Endothelial cell of umbilical vein (primary cell): ENCODE data around the gene PTPRF. TPM values are rescaled to one million over a fixed set of nuclear protein-coding genes. Genes with fewer than 3 reads are reported as not detected.

Source experiments
- BruUV-seq: library from RNA; stranded (reverse); fragments of 400-500 nt; replicated peaks from 2 replicates; lab custom pipeline; 2021; lab: Mats Ljungman, UMichigan
- CTCF ChIA-PET: fragments of 300-600, 350-600 bp; sonication (Branson Sonifier 250); formaldehyde crosslinking; loops from one replicate; lab custom pipeline; 2021; ENCODE audit warnings: antibody characterized with exemption, inconsistent platforms; lab: Charles Lee
- POLR2A ChIA-PET: fragments of 300-600, 350-600 bp; sonication (Branson Sonifier 250); formaldehyde crosslinking; loops from one replicate; lab custom pipeline; 2021; ENCODE audit warnings: antibody characterized with exemption, inconsistent platforms; lab: Charles Lee
- DNase-seq: peaks from one replicate; pipeline ENCODE4 v3.0.0-alpha.2; 2011; ENCODE audit warnings: low read depth, low spot score
- FAIRE-seq: peaks from 2 replicates; lab custom pipeline; 2011; peaks lifted over from hg19 to GRCh38; lab: Jason Lieb, UNC
- H2AFZ ChIP-seq: 2 replicates; pipeline ENCODE4 v1.6.0; 2012; ENCODE audit warnings: low read depth, low read length, control low read depth, inconsistent platforms
- H3K27ac ChIP-seq: 2 replicates; pipeline ENCODE4 v1.5.1; 2011; ENCODE audit warnings: low read depth, mild to moderate bottlenecking, control low read depth, low read length, moderate library complexity; ENCODE audit not compliant: insufficient read depth
- H3K27me3 ChIP-seq, 2 experiments: 2 replicates each; pipeline versions ENCODE4 v1.6.0 to v1.6.1; 2011; ENCODE audit warnings: low read length in 2 of 2, mixed read lengths in 1 of 2; ENCODE audit not compliant: control insufficient read depth in 2 of 2, insufficient read depth in 2 of 2
- H3K36me3 ChIP-seq, 2 experiments: 2 replicates in 1 of 2; 3 replicates in 1 of 2; pipeline ENCODE4 v1.5.1; 2011; ENCODE audit warnings: low read length in 2 of 2, mild to moderate bottlenecking in 1 of 2, moderate library complexity in 1 of 2; ENCODE audit not compliant: control insufficient read depth in 2 of 2, insufficient read depth in 2 of 2; ENCODE audit errors: extremely low read depth in 1 of 2
- H3K4me1 ChIP-seq: 3 replicates; pipeline ENCODE4 v1.5.1; 2011; ENCODE audit warnings: mild to moderate bottlenecking, low read length; ENCODE audit not compliant: control insufficient read depth, insufficient read depth; ENCODE audit errors: extremely low read depth
- H3K4me2 ChIP-seq: 2 replicates; pipeline ENCODE4 v1.6.1; 2011; ENCODE audit warnings: low read length, control low read depth, mixed read lengths; ENCODE audit not compliant: insufficient read depth
- H3K4me3 ChIP-seq, 3 experiments: fragments of 200-600 bp in 1 of 3; sonication (generic), shearing (Covaris generic) in 1 of 3; replicated peaks in 1 of 3; 2 replicates each; pipeline ENCODE4 v1.5.1; 2011 to 2016; ENCODE audit warnings: control low read depth in 3 of 3, low read length in 3 of 3, mild to moderate bottlenecking in 2 of 3, inconsistent platforms in 1 of 3, low read depth in 1 of 3, moderate library complexity in 1 of 3; ENCODE audit not compliant: insufficient read depth in 1 of 3
- H3K79me2 ChIP-seq: 2 replicates; pipeline ENCODE4 v1.6.0; 2012; ENCODE audit warnings: low read length, inconsistent platforms; ENCODE audit not compliant: control insufficient read depth, insufficient read depth
- H3K9ac ChIP-seq: replicated peaks from 2 replicates; pipeline ENCODE3; 2011; ENCODE audit warnings: low read length, control low read depth; ENCODE audit not compliant: insufficient read depth; ENCODE audit errors: extremely low read depth
- H3K9me1 ChIP-seq: replicated peaks from 3 replicates; pipeline ENCODE4 v1.6.0; 2011; ENCODE audit warnings: mild to moderate bottlenecking, low read length; ENCODE audit not compliant: control insufficient read depth, insufficient read depth; ENCODE audit errors: extremely low read depth
- H3K9me3 ChIP-seq: replicated peaks from 2 replicates; pipeline ENCODE4 v1.5.1; 2012; ENCODE audit warnings: low read length, inconsistent platforms; ENCODE audit not compliant: control insufficient read depth, insufficient read depth
- H4K20me1 ChIP-seq: replicated peaks from 2 replicates; pipeline ENCODE3; 2011; ENCODE audit warnings: mild to moderate bottlenecking, low read length; ENCODE audit not compliant: control insufficient read depth, insufficient read depth; ENCODE audit errors: extremely low read depth
- EZH2 ChIP-seq: IDR thresholded peaks from 2 replicates; pipeline ENCODE4 v1.6.1; 2012; ENCODE audit warnings: borderline replicate concordance, low read depth, mild to moderate bottlenecking, moderate library complexity, low read length, inconsistent platforms; ENCODE audit not compliant: severe bottlenecking
- FOS ChIP-seq: IDR thresholded peaks from 2 replicates; pipeline ENCODE4 v1.6.1; 2011; ENCODE audit warnings: mild to moderate bottlenecking, low read length, moderate library complexity, borderline replicate concordance; ENCODE audit not compliant: insufficient read depth
- GATA2 ChIP-seq: IDR thresholded peaks from 2 replicates; pipeline ENCODE4 v1.7.0; 2011; ENCODE audit warnings: low read depth, mild to moderate bottlenecking, moderate library complexity, mixed read lengths, low read length; ENCODE audit not compliant: insufficient read length, insufficient read depth
- JUN ChIP-seq: IDR thresholded peaks from 2 replicates; pipeline ENCODE4 v1.6.1; 2011; ENCODE audit warnings: borderline replicate concordance, low read depth; ENCODE audit not compliant: insufficient read length, insufficient read depth
- MYC ChIP-seq: IDR thresholded peaks from one replicate; pipeline ENCODE4 v1.6.1; 2011; ENCODE audit warnings: mild to moderate bottlenecking, low read depth, low read length
- POLR2A ChIP-seq: IDR thresholded peaks from 2 replicates; pipeline ENCODE4 v1.6.1; 2012; ENCODE audit warnings: low read depth, mild to moderate bottlenecking, control low read depth, low read length
- POLR2AphosphoS5 ChIP-seq: IDR thresholded peaks from 2 replicates; pipeline ENCODE4 v1.6.1; 2012; ENCODE audit warnings: low read depth, mild to moderate bottlenecking, control low read depth, low read length, moderate library complexity; ENCODE audit not compliant: insufficient read depth
- dilution Hi-C: fragments of 300-500 bp; cut with MboI; formaldehyde crosslinking; loops from one replicate; pipeline ENCODE4 v1.15.0; 2019; ENCODE audit warnings: low sequenced_read_pairs; ENCODE audit not compliant: extremely low pct_ligation_motif_present
- intact Hi-C: fragments of 100-400 bp; cut with micrococcal nuclease; formaldehyde crosslinking; loops from one replicate; pipeline ENCODE4 v1.10.0; 2022
- polyA plus RNA-seq, 4 experiments: library from polyadenylated mRNA; depleted of rRNA in 3 of 4; stranded (reverse) in 3 of 4; unstranded in 1 of 4; fragments of >200 nt; gene quantifications; 2 replicates each; pipeline versions ENCODE4 v1.2.1 to v1.2.3, GENCODE V29; 2011 to 2012; ENCODE audit warnings: missing spikeins in 1 of 4
- total RNA-seq: library from RNA; stranded (reverse); gene quantifications from 2 replicates; pipeline ENCODE4 v1.2.3, GENCODE V29; 2021
- TF ChIP-seq, protein P1 (sequence below), 2 donors: IDR thresholded peaks; 1 replicate in 1 of 2; 2 replicates in 1 of 2; pipeline ENCODE4 v1.5.1; 2011; ENCODE audit warnings: low read length in 2 of 2, mild to moderate bottlenecking in 2 of 2, moderate library complexity in 2 of 2, control low read depth in 1 of 2, inconsistent platforms in 1 of 2, low read depth in 1 of 2; ENCODE audit not compliant: insufficient read depth in 1 of 2; ENCODE audit errors: extremely low read depth in 1 of 2
- TF ChIP-seq, protein P2 (sequence below): IDR thresholded peaks from 2 replicates; pipeline ENCODE4 v1.6.1; 2011; ENCODE audit not compliant: insufficient read depth, insufficient read length

Gene PTPRF
- total and polyA plus RNA-seq, 2 donors (not counting 3 experiments of a cell fraction or from before 2014, with no cell fraction given) = 217 to 338 TPM

GRCh38 chr1:43577655-43578542 is 47.2 kb downstream of the PTPRF start:
- intact Hi-C loops (no loop called here), dilution Hi-C loops (no loop called here)
- Histone ChIP-seq H3K9ac (no peak overlapping the region), H3K9me3 (no peaks in the 10 kb centered on the region), H3K27ac (no peak overlapping the region), H2AFZ (no peak overlapping the region), H3K4me1 (peaks cover 3% of the 10 kb centered on the region), H3K27me3 (no peaks in the 10 kb centered on the region), H3K9me1 (no peaks in the 10 kb centered on the region), H3K4me2 (no peak overlapping the region), H3K4me3 (no peak overlapping the region), H3K36me3 (peaks cover 5 to 52% of the 10 kb centered on the region in 2 experiments), H3K79me2 (no peaks in the 10 kb centered on the region), H4K20me1 (no peaks in the 10 kb centered on the region)
- TF ChIP-seq EZH2 = no peak
- TF ChIP-seq, protein P1, sequence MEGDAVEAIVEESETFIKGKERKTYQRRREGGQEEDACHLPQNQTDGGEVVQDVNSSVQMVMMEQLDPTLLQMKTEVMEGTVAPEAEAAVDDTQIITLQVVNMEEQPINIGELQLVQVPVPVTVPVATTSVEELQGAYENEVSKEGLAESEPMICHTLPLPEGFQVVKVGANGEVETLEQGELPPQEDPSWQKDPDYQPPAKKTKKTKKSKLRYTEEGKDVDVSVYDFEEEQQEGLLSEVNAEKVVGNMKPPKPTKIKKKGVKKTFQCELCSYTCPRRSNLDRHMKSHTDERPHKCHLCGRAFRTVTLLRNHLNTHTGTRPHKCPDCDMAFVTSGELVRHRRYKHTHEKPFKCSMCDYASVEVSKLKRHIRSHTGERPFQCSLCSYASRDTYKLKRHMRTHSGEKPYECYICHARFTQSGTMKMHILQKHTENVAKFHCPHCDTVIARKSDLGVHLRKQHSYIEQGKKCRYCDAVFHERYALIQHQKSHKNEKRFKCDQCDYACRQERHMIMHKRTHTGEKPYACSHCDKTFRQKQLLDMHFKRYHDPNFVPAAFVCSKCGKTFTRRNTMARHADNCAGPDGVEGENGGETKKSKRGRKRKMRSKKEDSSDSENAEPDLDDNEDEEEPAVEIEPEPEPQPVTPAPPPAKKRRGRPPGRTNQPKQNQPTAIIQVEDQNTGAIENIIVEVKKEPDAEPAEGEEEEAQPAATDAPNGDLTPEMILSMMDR (IDR thresholded peaks at IDR 0.05; ENCODE audit: extremely low read depth in 1 of 2, insufficient read depth in 1 of 2, low read depth in 1 of 2, low read length in 2 of 2) = no peak
- TF ChIP-seq POLR2AphosphoS5 = no peak
- no peak for TF ChIP-seq JUN
- TF ChIP-seq POLR2A = no peak
- TF ChIP-seq MYC = no peak
- TF ChIP-seq, protein P2, sequence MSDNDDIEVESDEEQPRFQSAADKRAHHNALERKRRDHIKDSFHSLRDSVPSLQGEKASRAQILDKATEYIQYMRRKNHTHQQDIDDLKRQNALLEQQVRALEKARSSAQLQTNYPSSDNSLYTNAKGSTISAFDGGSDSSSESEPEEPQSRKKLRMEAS = no peak
- no peak for TF ChIP-seq GATA2
- TF ChIP-seq FOS = no peak
- ChIA-PET CTCF (no interaction called here), POLR2A (no interaction called here)
- no peak for DNase-seq
- BruUV-seq = no TSS peak
- no peak for FAIRE-seq
